Fibroblast of skin of left quadriceps (primary cell): ENCODE measurements around the gene EHBP1.

ENCODE experiments used
- DNase-seq, 2 experiments: peaks; one replicate each; pipeline ENCODE4 v3.0.0-alpha.2; 2013; ENCODE audit warnings: low read depth in 2 of 2

EHBP1 gene

DNA sequence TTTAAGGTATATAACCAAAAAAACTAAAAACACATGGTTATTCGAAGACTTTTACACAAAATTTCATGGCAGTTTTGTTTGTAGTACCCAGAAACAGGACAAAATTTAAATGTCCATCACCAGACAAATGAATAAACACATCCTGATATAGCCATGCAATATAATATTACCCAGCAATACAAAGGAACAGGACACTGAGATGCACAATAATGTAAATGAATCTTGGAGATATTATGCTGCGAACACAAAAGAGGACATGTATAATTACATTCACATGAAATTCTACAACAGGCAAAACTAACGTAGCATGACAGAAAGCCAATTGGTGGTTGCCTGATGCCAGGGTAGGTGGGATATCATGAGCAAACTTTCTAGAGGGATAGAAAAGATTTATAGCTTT, 252.7 kb downstream of the EHBP1 start:
- no peak for DNase-seq

- DNase-seq, result no peak
Observed at GRCh38 chr2:62964050-62964449, 258.5 kb downstream of the EHBP1 start.

DNA sequence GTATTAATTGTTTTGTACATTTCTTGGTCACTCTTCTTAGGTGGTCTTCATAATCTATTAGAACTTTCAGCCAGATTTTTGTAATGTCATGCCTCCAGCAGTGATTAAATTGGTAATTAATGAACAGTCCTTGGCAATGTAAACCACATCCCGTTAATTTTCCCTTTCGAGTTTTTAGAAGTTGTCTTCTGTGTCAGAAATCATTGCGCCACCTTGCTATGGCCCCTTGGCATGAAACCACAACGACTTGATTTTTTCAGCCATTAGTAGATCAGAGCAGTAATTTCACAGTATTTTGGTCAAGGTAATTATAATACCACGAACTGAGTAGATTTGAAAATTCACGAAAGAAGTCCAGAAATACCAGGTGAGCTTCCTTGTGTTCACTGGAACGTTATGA, 259.2 kb downstream of the EHBP1 start:
- DNase-seq, result no peak

DNA sequence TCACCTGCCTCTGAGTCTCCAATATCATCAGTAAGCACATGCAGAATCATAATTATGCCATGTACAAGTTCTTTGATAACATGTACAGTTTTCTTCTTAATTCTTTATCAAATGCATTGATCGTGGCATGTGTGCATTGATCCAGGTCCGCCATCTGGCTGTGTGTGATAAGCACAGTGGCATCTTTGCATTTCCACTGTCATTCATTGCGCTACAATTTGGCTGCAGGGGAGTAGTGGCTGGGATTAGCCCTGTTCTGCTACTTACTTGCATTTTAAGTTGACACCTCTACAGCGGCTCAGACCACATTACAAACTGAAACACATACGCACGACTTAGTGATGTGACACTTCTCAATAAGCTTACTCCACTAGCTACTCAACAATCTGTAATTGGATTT, 261.5 kb downstream of the EHBP1 start:
- no peak for DNase-seq

- DNase-seq, result no peak
Observed at GRCh38 chr2:62968168-62968567, 262.7 kb downstream of the EHBP1 start.

GRCh38 chr2:62968668-62969067, 263.2 kb downstream of the EHBP1 start:
- DNase-seq, result no peak

GRCh38 chr2:62971936-62972335, 266.4 kb downstream of the EHBP1 start:
- DNase-seq, result no peak

DNA sequence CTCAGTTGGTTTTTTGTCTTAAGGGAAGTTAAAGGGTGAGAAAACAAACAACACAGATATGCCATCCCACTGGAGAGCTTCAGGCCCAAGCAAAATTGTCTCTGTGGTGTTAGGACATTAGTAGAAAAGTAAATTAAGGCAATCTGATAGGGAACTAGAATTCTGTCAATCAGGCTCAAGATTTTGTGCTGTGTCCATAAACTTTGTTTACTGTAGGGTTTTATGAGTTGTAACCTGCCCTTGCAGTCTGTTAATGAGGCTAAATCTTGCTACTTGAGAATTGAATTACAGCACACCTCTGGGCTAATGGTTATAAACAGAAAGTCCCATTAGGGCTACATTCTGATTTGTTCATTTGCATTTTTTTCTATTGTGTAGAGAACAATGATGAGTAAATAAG, 267.1 kb downstream of the EHBP1 start:
- DNase-seq, result no peak

GRCh38 chr2:62974999-62975398, 269.5 kb downstream of the EHBP1 start:
- DNase-seq, result no peak

- DNase-seq, result no peak
Observed at GRCh38 chr2:62991605-62992004, 286.1 kb downstream of the EHBP1 start.

- no peak for DNase-seq
Observed at GRCh38 chr2:62992561-62992960, 287.0 kb downstream of the EHBP1 start.

GRCh38 chr2:62994206-62994605, 288.7 kb downstream of the EHBP1 start:
- DNase-seq, result no peak

GRCh38 chr2:62996534-62997186, 291.1 kb downstream of the EHBP1 start:
- no peak for DNase-seq

GRCh38 chr2:62998949-62999348, 293.4 kb downstream of the EHBP1 start:
- DNase-seq, result no peak

GRCh38 chr2:62999905-63000304, 294.4 kb downstream of the EHBP1 start:
- no peak for DNase-seq

DNA sequence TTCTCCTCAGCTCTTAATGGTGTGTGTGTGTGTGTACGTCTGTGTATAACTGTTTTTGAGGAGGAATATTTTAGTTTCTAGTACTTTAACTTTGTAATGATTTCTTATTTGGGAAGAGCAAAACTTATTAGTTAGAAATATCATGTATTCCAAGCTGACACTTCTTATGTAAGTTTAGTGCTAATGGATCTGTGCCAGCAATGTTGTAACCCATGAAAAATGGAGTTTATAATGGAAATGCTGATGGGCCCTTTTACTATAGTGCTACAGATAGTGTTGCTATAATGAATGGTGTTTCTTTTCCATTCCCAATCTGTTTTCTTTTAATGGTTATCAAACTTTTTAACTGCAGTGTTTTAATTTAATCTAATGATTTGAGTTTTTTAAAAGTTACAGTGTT, 295.3 kb downstream of the EHBP1 start:
- peak; percentile 9 to 15 for DNase-seq

DNA sequence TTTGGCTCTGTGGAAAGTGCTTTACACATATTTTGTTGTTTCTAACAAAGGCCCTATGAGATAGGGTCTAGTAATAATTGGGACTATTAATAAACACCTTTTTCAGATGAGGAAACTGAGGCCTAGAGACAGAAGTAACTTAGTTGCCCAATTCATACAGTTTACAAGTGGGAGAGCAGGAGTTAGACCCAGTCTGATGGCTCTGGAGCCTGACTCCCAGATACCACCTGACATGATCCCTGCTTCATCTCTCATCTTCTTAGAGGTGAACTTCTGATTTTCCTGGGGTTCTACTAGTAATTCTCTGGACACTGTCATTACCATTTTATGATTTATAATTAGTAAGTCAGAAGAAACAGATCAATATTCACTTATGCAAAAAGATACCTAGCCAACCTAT, 296.1 kb downstream of the EHBP1 start:
- no peak for DNase-seq

GRCh38 chr2:63003351-63003750, 297.8 kb downstream of the EHBP1 start:
- no peak for DNase-seq

DNA sequence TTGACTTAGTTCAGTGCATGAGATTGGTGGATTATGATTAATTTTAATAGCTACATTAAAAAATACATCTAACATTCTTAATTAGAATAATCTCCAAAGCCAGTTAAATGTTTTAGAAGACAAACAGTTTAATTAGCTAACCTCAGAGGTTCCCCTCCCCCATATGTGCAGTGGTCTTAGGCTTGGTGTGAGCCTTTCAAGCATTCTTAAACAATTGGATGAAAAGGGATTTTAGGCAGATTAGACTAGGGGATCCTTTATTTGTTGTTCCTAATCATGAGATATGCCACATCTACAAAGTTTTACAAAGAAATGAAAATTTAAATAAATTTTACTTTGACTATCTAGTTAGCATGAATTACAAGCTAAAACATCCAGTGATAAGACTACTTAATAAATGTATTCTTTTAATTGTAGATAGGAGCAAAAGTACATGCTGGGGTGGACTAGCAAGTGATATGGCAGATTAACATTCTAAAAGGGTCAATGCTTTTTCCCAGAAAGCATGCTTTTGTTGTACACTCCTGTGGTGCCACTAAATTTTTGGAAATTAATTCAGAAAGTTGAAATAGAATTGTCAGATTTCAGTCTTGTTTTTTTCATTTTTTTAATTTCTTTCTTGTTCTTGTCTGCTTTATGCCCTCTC, 302.4 kb downstream of the EHBP1 start:
- DNase-seq, result no peak

DNA sequence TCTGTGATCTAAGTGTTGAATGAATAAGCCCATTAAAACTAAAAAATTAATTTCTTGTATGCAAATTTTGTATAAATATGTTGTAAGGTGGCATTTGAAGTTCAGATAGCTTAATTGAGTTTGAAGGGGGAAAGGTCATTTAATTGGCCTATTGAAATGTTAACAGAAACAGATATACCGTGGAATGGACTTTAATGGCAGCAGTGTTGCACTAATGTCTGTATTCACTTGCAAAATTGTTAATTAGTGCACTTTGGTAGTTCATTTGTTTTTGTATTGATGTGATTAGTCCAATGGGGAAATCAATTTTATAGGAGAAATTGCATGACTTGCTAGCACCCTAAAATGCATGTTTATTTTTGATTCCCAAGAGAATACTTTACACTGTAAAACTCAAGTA, 303.3 kb downstream of the EHBP1 start:
- no peak for DNase-seq

- no peak for DNase-seq
Observed at GRCh38 chr2:63009490-63009889, 304.0 kb downstream of the EHBP1 start.

- peak; percentile 62 to 68 for DNase-seq
Observed at GRCh38 chr2:63012541-63012940, 307.0 kb downstream of the EHBP1 start.

- DNase-seq, result no peak
Observed at GRCh38 chr2:63013438-63013837, 307.9 kb downstream of the EHBP1 start.

GRCh38 chr2:63015389-63015788, 309.9 kb downstream of the EHBP1 start:
- no peak for DNase-seq
